ENCODE measurements around the gene ERCC5.

Gene ERCC5

GRCh38 chr13:102897371-102898138 lies 51.7 kb downstream of the ERCC5 start:
- no peak overlapping the region for H3K4me2 ChIP-seq (ENCODE audit: low read length)
- H3K27ac ChIP-seq = no peak overlapping the region
- no peaks in the 10 kb centered on the region for H3K36me3 ChIP-seq (ENCODE audit: control insufficient read depth, insufficient read depth, low read length)
- no peak overlapping the region for H3K4me3 ChIP-seq (ENCODE audit: low read depth, low read length)
- no peaks in the 10 kb centered on the region for H3K4me1 ChIP-seq
- H3K9ac ChIP-seq = no peak overlapping the region
- TF ChIP-seq CTCF (IDR thresholded peaks at IDR 0.05) = no peak
- no peaks in the 10 kb centered on the region for H3K27me3 ChIP-seq (ENCODE audit: control insufficient read depth, insufficient read depth, low read length)
- H3K79me2 ChIP-seq = no peaks in the 10 kb centered on the region
- H2AFZ ChIP-seq = no peak overlapping the region
- no peaks in the 10 kb centered on the region for H3K9me3 ChIP-seq (ENCODE audit: control insufficient read depth, low read length)

GRCh38 chr13:102900193-102900608 lies 54.4 kb downstream of the ERCC5 start:
- Histone ChIP-seq H3K4me3 (ENCODE audit: low read depth, low read length) (no peak overlapping the region), H3K4me2 (ENCODE audit: low read length) (no peak overlapping the region), H3K27ac (no peak overlapping the region), H3K4me1 (no peaks in the 10 kb centered on the region), H3K27me3 (ENCODE audit: control insufficient read depth, insufficient read depth, low read length) (no peaks in the 10 kb centered on the region), H3K9ac (no peak overlapping the region), H3K36me3 (ENCODE audit: control insufficient read depth, insufficient read depth, low read length) (no peaks in the 10 kb centered on the region), H2AFZ (no peak overlapping the region), H3K9me3 (ENCODE audit: control insufficient read depth, low read length) (no peaks in the 10 kb centered on the region), H3K79me2 (no peaks in the 10 kb centered on the region)
- TF ChIP-seq CTCF (IDR thresholded peaks at IDR 0.05) = no peak

- no peaks in the 10 kb centered on the region for H3K79me2 ChIP-seq
- no peaks in the 10 kb centered on the region for H3K36me3 ChIP-seq (ENCODE audit: control insufficient read depth, insufficient read depth, low read length)
- no peaks in the 10 kb centered on the region for H3K4me1 ChIP-seq
- no peak overlapping the region for H3K9ac ChIP-seq
- H3K27me3 ChIP-seq (ENCODE audit: control insufficient read depth, insufficient read depth, low read length) = no peaks in the 10 kb centered on the region
- H3K4me3 ChIP-seq (ENCODE audit: low read depth, low read length) = no peak overlapping the region
- H3K4me2 ChIP-seq (ENCODE audit: low read length) = no peak overlapping the region
- no peak for TF ChIP-seq CTCF (IDR thresholded peaks at IDR 0.05)
- H3K27ac ChIP-seq = no peak overlapping the region
- no peak overlapping the region for H2AFZ ChIP-seq
- no peaks in the 10 kb centered on the region for H3K9me3 ChIP-seq (ENCODE audit: control insufficient read depth, low read length)
These were observed 55.2 kb downstream of the ERCC5 start for GRCh38 chr13:102901056-102901455.

- Histone ChIP-seq H3K79me2 (no peaks in the 10 kb centered on the region), H3K9ac (no peak overlapping the region), H3K27me3 (ENCODE audit: control insufficient read depth, insufficient read depth, low read length) (no peaks in the 10 kb centered on the region), H2AFZ (no peak overlapping the region), H3K4me3 (ENCODE audit: low read depth, low read length) (no peak overlapping the region), H3K27ac (no peak overlapping the region), H3K9me3 (ENCODE audit: control insufficient read depth, low read length) (no peaks in the 10 kb centered on the region), H3K36me3 (ENCODE audit: control insufficient read depth, insufficient read depth, low read length) (no peaks in the 10 kb centered on the region), H3K4me2 (ENCODE audit: low read length) (no peak overlapping the region), H3K4me1 (no peaks in the 10 kb centered on the region)
- no peak for TF ChIP-seq CTCF (IDR thresholded peaks at IDR 0.05)
These were observed 55.9 kb downstream of the ERCC5 start for GRCh38 chr13:102901615-102902305.

All from parathyroid adenoma (tissue), 2 donors.